Ramos (cell line): ENCODE measurements around the gene BRF1.

ENCODE experiments used
- in situ Hi-C: fragments of 300-500 bp; cut with MboI; formaldehyde crosslinking; loops from one replicate; pipeline ENCODE4 v1.14.3; 2022; ENCODE audit warnings: low sequenced_read_pairs; ENCODE audit not compliant: unreplicated experiment

Gene BRF1

DNA sequence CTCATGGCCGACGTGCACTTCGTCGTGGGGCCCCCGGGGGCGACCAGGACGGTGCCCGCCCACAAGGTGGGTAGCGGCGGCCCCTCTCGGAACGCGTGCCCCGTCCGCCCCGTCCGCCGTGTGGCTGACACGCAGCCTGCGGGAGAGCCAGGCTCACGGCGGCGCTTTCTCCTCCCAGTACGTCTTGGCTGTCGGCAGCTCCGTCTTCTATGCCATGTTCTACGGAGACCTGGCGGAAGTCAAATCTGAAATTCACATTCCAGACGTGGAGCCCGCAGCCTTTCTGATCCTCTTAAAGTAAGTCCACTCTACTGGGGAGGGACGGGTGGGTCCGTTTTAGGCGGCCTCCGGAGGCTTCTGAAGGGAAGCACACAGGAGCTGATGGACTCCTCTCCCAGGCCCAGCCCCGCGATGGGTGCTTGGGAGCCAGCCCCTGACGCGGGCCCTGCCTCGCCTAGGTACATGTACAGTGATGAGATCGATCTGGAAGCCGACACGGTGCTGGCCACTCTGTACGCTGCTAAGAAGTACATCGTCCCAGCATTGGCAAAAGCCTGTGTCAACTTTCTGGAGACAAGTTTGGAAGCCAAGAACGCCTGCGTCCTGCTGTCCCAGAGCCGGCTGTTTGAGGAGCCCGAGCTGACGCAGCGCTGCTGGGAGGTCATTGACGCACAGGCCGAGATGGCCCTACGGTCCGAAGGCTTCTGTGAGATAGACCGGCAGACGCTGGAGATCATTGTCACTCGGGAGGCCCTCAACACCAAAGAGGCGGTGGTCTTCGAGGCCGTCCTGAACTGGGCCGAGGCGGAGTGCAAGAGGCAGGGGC lies 51.4 kb downstream of the BRF1 start:
- in situ Hi-C loops, result no loop called here

DNA sequence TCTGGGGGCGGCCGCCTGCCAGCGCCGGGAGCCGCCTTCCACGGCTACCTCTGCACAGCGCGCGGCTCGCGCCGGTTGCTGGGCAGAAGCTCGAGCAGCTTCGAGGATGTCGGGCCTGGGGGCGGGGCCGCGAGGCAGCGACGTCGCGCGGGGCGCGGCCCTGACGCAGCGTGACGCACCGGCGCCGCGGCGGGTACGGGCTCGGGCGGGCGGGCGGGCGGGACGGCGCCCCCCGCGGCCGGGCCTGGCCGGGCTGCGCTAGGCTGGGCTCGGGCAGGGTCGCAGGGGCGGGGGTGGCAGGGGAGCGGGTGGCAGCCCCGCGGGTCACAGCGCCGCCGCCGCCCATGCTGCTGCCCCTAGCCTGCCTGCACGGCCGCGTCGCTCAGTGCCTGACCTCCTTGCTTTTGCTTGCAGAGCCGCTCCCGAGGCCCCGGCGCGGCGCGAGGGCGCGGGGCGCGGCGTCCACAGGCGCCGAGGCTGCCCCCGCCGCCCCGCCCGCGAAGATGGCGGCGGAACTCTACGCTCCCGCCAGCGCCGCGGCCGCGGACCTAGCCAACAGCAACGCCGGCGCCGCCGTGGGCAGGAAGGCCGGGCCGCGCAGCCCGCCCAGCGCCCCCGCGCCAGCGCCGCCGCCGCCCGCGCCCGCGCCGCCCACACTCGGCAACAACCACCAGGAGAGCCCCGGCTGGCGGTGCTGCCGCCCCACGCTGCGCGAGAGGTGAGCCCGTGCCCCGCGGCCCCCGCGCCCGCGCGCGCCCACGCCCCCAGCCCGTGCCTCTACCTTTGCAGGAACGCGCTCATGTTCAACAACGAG lies 52.2 kb downstream of the BRF1 start, which contains the start of gene BTBD6:
TSS of gene BTBD6 (plus strand) at position 166 of the 814 bp plus-strand sequence. CDS start at position 345, 179 bp downstream.
- in situ Hi-C loops, result no loop called here

DNA sequence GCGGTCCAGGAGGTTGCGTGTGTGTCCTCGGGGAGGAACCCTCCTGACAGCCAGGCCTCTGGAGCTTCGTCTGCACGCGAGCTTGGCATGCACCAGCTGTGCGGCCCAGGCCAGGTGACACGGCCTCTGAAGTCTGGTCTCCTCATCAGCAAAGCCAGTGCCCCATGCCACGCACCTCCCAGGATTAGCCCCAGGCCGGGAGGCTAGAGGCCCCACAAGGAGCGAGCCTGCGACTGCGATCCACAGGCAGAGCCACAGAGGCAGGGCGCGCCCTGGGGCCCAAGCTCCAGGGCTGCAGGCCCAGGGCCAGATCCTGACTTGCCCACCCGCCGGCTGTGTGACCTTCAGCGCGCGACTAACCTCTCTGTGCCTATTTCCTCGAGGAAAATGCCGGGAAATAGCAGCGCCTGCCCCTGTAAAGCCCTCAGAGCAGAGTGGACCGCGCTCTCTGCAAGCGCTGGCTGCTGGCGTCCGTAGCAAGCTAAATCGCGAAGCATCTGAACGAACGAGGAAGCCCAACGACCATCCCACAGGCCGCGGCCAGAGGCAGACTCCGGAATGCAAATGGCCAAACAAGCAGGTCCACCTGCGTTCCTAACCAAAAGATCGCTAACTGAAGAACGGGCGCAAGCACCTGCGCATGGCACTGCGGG lies 53.0 kb downstream of the BRF1 start:
- in situ Hi-C loops, result no loop called here

DNA sequence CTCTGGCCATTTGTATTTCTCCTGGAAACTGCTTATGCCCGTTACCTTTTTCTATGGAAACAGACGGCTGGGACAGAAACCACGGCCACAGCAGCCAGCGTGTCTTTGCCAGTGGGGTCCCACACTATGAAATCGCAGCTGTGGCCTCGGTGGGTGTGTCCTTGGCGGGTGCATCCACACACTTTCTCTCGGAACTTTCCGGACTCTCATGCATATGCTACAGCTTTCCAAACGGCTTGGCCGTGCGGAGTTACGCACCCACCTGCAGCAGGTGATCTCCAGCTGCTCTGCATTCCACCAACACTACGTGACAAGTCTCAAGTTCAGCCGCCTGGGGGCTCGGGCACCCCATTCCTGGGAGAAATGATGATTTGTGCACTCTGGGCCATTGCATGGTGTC lies 53.8 kb downstream of the BRF1 start:
- in situ Hi-C loops, result no loop called here

DNA sequence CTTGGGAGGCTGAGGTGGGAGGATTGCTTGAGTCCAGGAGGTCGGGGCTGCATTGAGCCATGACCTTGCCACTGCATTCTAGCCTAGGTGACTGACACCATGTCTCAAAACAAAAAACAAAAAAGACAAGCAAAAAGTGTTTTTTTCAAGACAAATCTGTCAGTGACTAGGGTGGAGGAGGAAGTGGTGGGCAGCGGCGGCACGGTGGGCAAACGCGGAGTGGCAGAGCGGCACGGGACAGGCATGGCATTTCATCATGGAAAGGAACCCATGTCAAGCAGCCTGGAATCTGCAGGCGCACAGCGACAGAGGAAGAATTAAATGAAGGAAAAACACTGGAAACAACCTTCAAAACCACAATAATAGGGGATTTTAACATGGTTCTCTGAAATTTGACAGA lies 56.5 kb downstream of the BRF1 start:
- in situ Hi-C loops, result no loop called here

DNA sequence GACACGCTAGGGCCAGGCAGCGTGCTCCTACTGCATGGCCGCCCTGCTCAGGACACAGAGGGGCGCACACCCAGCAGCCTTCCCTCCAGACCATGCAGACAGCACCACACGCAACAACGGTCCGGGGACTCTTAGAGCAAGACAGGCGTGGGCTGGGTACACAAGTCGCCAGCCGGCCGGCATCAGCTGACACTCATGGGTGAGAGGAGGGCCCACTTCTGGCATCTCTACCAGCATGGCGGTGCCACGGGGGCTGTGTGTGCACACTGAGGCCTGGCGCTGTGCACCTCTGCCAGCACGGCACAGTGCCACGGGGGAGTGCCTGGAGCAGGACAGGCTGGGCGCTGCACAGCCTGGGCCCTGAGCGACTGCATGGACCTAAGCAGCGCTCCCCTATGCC lies 59.2 kb downstream of the BRF1 start:
- in situ Hi-C loops, result no loop called here

DNA sequence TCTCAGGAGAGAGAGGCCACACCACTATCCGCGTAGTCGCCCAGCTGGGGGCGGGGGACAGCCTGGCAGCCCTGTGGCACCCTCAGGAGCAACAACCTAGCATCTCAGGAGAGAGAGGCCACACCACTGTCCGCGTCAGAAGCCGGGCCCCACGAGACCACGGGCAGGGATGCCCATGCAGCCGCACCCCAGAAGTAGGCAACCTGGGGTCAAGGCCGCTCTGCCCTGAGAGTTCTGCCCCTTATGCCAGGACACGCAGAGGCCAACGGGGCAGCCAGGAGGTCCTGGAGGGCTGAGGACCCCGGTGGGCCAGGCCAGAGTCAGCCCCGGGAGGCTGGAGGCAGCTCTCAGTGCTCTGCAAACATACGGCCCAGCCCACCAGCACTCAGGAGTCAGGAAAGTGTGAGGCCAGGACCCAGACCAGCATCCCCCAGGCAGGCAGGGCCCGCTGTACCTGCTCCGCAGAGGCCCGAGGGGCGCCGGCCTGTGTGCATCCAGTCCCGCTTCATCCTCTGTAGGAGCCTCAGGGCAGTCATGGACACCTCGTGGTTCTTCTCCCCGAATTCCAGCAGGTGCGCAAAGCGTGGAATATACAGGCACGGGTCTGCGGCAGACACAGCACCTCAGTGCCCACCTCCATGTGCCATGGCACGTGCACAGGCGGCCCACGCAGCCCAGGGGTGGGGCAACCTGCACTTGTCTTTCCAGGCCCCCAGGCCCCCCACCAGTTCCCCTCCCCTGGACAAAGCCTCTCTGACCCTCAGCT lies 59.8 kb downstream of the BRF1 start:
- in situ Hi-C loops, result no loop called here

DNA sequence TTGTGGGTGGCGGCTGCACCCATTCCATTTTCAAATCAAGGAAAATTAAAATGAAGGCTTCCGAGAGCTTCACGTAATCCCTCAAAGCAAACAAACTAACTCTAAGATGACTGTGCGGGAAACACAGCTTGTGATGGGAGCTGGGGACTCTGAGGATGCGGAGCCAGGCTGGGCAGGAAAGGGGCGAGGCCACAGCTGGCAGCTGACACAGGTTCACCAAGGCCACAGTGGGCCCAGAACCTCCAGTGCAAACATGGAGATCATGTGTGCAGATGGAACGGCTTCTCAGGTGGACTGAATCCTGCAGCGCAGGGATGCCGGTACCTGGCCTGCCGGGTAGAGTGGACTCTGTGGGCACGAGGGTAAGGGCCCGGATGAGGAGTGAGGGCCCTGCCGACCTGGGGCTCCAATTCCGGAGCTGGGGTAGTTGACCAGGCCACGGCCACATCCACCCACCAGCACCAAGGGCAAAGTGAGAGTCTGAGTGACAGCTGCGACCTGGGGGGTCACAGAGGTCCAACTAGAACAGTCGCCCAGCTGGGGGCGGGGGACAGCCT lies 71.6 kb downstream of the BRF1 start:
- in situ Hi-C loops, result no loop called here

DNA sequence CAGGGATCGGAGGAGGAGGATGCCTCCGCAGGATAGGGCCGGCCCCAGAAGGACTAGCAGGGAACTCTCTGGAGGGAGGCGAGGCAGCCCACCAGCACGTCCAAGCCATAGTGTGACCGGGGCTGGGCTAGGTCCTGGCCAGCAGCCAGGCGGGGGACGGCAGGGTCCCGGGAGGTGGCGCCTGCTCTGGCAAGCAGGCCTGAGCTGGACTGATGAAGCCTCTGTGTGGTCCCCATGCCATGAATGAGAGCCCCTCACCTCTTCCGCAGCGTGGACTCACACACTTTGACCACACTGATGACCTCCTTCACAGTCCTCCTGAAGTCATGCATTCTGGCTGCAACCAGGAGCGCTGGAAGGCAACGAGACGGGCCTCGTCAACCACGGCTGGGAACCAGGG lies 72.2 kb downstream of the BRF1 start:
- in situ Hi-C loops, result no loop called here

DNA sequence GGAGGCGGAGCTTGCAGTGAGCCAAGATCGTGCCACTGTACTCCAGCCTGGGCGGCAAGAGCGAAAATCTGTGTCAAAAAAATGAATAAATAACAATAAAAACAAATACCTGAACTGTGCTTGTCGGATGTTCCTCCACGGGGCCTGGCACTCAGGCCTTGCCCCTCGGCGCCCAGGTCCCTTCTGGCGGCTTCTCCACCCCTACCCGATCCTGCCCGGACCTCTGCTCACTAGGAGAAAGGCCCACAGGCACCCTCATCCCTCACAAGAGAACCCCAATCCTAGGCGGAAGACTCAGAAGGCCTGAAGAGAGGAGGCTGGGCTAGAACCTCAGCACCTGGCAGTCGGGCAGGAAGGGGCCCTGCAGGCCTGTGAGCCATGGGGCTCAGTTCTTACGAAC lies 73.5 kb downstream of the BRF1 start:
- in situ Hi-C loops, result no loop called here

DNA sequence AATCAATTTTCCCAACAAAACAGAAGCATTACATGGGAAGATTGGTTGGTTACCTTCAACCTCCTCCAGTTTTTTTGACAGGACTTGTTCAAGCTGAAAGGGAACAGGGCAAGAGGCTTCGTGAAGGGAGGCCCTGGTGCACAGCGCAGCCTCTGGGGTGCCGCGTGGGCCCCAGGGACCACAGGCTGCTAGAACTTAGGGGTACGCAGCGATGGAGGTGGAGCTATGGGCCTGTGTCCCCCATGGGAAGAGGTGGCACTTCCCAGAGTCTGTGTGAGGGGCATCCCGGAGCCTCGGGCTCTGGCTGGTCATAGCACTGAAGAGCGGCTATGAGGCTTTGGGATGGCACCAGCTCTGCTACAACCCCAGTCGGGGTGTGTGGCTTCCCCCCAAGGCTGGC lies 74.6 kb downstream of the BRF1 start:
- in situ Hi-C loops, result no loop called here

DNA sequence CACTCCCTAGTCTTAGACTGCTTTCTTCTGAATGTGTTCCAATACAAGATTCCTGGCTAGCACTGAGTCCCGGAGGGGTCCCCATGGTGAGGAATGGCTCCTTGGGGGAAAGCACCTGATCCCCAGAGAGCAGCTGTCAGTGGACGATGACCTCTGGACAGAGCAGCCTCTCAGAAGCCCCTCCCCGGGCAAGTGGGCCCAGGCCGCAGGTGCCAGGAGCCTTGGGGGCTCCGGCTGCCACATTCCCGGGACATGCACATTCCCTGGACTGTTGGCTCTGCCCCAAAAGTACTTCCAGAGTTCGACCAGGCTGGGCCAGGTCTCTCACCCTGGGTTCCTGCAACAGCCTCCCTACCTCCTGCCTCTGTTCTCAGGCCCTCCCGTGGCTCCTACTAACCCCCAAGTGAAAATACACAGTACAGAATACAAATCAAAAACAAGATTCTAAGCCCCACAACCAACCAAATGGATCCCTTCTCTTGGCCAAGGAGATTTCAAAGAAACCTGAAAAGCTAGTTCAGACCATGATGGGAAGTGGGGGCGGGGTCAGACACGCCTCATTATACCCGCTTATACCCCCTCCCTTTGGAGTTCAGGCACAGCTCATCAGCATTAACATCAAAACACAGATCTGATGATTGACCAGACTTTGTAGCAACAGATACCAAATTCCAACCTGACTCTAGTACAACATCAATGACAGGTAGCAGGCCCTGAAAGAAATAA lies 75.8 kb downstream of the BRF1 start:
- in situ Hi-C loops, result loop anchor here (25.0 kb wide), 1 partner anchor 112 kb away; no protein-coding TSS in a partner anchor

DNA sequence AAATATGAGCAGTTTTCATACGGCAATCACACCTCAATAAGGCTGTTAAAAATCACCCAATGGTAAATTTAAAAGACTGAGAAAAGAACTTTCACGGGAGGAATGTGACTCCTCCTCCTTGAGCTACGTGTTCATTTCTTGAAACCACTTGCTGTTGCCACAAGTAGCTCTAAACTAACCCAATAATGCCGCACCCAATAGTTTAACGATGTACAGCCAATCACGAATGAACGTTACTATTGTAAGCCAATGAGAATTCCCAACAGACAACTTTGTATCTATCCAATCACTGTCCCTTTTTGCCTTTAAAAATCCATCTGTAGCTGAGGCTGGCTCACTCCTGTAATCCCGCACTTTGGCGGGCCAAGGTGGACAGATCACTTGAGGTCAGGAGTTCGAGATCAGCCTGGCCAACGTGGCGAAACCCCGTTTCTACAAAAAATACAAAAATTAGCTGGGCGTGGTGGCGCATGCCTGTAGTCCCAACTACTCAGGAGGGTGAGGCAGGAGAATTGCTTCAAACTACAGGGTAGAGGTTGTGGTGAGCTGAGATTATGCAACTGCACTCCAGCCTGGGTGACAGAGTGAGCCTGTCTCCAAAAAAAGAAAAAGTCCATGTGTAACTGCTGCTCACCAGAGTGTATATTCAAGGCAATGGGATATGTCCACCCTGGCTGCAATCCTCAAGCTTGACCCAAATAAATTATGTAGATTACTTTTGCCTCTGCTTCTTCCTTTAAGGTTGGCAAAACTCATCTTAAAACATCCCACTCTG lies 76.8 kb downstream of the BRF1 start:
- in situ Hi-C loops, result loop anchor here (25.0 kb wide), 1 partner anchor 113 kb away; no protein-coding TSS in a partner anchor

DNA sequence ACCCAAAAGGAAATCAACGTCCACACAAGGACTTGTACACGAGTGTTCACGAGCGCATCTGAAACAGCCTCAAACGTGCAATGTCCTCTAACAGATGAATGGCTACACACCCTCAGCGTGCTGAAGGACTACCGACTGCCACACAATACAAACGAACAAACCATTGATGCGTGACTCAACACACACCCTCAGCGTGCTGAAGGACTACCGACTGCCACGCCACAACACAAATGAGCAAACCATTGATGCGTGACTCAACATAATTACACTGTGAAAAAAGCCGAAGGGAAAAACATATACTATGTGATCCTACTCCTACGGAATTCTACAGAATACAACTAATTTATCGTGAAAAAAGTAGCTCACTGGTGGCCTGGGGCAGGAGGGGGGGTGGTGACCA lies 77.5 kb downstream of the BRF1 start:
- in situ Hi-C loops, result loop anchor here (25.0 kb wide), 1 partner anchor 114 kb away; no protein-coding TSS in a partner anchor

DNA sequence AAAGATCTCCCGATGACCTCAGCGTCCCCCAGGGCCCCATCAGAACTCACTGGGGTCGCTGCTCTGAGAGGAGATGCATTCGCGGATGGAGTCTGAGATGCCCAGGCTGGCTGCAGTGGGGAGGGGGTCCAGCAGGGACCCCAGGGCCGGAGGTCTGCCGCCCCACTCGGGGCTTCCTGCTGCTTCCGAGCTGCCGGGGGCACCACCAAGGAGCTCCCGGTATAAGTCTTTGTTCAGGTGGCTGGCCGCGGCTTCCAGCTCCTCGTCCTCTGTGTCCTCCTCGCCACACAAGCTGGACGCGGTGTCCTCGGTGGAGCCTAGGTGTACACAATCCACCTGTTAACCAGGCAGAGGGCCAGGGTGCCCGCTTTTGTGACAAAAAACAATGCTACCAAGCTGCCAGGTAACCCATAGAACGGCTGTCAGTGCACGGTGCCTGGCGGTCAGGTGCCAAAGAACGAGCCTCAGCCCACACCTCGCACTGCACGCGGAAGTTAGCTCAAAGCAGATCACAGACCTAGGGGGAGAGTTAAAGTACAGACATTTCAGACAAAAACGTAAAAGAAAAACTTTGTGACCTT lies 79.1 kb downstream of the BRF1 start:
- in situ Hi-C loops, result loop anchor here (25.0 kb wide), 1 partner anchor 116 kb away; no protein-coding TSS in a partner anchor

DNA sequence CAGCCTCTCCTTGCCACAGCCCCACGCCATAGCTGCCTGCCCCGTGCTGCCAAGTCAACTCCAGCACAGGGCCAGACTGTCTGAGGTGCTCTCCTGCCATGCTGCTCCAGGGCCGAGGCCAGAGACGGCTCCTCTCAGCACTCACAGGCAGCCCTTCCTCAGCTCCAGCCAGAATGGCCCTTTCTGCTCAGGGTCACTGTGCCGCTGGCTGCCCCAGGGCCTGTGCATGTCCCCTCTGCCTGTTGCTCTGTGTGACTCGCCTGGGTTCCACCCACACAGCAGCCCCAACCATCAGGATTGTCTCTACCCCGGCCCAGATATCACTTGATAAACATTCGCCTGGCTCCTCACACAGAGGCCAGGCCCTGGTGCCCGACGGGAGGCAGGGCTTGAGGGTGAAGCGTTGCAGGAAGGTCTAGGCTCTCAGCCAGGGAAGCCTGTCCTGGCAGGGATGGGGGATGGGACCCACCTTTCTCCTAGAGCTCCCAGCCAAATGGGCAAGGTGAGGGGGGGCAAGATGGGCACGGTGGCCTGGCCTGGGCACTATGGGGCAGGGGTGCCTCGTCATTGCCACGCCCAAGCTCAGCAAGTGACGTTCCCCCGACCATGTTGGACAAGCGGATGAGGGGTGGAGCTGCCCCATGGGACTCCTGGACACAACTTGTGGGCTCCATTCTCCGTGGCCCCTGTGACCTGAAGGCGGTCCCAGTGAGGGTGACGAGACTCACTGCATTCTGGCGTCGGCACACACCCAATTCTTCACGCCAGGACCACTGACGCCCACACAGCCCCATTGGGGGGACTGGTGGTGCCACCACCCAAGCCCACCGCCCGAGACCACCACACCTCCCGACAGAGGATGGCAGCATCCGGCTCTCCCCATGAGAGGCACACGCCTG lies 79.9 kb downstream of the BRF1 start:
- in situ Hi-C loops, result loop anchor here (25.0 kb wide), 1 partner anchor 116 kb away; no protein-coding TSS in a partner anchor

DNA sequence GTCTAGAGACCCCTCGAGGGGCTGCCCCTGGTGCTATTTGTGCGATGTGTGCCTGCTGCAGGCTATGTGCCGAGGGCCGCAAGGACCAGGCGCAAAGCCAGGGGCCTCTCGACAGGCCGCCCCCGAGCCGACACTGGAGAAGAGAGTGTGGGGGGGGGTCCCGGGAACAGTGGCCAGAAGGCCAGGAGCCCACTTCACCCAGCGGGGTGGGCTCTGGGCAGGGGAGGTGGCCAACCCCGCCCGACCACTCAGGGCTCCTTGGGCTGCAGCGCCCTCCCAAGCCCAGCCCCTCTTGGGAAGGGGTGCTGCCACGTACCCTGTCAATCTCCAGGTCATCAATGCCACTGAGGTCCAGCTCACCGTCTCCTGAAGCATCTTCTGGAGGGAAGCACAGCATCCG lies 81.0 kb downstream of the BRF1 start:
- in situ Hi-C loops, result loop anchor here (25.0 kb wide), 1 partner anchor 118 kb away; no protein-coding TSS in a partner anchor
